ENCODE data around the gene NAT16.
"Not testable (repeated sequence)": the region's sequence is repeated elsewhere in the genome, so short reads cannot be mapped to it uniquely, and the experiment has no call there.

NAT16 gene

DNA sequence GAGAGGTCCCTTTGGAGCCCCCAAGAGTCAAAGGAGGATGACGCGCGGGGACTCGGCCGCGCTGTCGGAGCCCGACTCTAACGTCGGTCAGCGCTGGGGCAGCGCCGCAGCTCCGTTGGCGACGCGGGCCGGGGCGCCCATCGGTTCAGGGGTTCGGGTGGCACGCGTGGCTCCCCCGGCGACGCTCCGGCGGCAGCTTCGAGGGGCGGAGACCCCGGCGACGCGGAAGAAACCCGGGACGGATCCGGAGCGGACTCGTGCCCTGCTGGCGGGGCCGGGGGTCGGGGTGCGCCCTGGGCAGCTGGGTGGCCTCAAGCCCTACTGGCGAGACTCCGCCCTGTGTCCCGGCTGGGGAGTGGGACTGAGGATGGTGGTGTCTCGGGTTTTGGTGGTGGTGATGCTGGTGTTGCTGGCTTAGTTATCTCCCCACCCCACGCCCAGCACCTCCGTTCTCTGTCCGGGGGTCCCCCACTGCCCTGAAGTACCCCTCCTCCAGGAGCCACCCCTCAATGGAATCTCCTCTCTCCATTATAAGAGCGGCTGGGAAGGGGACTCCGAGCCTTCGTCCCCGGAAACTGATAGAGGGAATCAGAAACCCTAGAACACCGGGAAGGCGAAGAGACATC is at the start of gene NAT16:
TSS of gene NAT16 (minus strand) at position 164 of the 626 bp plus-strand sequence. CDS start 5,486 bp downstream, outside the sequence.
- DNase-seq, result no peak

DNA sequence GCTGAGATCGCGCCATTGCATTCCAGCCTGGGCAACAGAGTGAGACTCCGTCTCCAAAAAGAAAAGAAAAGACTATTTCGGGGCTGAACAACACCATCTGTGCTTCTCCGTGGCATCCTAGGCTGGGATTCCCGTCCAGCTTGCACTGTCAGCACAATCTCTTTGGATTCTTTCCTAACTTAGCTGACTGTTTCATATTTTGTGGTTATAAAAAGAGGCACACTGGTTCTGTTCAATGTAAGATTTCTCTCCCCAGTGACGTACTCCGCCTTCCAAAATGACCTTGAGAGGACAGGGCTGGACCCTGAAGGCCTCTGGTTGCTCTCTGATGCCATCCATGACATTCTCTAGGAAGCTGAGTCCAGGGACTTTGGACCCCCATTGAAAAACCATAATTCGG is 46.6 kb upstream of the NAT16 start:
- DNase-seq, result no peak

DNA sequence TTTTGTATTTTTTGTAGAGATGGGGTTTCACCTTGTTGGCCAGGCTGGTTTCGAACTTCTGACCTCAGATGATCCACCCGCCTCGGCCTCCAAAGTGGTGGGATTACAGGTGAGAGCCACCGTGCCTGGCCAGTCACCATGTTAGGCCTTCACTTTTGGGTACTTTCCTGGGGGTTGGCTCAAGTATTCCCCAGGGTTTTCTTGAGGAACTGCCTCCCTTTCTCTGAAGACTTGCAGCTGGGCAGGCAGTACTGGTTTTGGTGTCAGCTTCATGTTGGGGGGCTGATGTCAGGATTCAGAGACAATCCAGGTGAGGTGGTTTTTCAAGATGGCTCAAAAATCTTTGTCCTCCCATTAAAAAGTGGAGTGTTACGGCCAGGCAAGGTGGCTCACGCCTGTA is 45.6 kb upstream of the NAT16 start:
- no peak for DNase-seq

DNA sequence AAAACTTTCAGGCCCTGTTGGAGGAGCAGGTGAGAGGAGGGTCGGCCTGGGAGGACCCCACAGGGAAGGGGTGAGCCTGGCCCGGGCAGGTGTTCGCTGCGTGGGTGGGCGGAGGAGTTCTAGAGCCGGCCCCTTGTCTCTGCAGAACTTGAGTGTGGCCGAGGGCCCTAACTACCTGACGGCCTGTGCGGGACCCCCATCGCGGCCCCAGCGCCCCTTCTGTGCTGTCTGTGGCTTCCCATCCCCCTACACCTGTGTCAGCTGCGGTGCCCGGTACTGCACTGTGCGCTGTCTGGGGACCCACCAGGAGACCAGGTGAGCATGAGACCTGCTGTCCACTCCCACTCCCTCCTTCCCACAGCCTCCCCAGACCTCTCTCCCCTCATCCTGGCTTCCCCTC is 43.4 kb upstream of the NAT16 start:
- no peak for DNase-seq

DNA sequence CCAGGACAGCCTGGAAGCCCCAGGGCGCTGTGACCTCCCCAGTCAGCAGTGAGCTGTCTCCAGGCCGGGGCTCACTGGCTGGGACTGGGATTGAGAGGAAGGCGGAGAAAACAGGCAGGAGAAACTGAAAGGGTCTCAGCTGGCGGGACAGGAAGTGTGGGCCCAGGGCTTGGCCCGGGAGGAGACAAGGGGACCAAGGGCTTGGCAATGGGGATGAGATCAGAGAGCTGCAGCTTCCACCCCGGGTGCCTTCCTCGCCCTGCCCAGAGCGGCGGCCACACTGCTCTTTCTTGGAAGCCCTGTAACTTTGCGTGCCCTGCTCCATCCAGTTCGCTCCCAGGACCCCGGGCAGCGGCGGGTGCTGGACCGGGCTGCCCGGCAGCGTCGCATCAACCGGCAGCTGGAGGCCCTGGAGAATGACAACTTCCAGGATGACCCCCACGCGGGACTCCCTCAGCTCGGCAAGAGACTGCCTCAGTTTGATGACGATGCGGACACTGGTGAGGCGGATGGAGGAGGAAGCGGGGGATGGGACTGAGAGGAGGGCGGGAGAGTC is 42.3 kb upstream of the NAT16 start:
- DNase-seq, result no peak

DNA sequence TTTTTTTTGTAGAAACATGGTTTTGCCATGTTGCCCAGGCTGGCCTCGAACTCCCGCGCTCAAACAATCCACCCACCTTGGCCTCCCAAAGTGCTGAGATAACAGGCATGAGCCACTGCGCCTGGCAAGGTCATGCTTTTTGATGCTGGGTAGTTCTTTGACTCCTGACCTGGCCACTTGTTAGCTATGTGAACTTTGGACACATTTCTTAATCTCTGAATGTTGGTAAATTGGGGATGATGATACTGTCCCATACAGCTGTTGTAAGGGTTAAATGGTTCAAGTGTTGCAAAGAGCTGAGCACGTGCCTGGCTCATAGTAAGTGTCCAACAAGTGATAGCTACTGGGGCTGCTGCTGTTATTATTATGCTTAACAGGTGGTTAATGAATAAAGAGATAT is 40.2 kb upstream of the NAT16 start:
- DNase-seq, result no peak

DNA sequence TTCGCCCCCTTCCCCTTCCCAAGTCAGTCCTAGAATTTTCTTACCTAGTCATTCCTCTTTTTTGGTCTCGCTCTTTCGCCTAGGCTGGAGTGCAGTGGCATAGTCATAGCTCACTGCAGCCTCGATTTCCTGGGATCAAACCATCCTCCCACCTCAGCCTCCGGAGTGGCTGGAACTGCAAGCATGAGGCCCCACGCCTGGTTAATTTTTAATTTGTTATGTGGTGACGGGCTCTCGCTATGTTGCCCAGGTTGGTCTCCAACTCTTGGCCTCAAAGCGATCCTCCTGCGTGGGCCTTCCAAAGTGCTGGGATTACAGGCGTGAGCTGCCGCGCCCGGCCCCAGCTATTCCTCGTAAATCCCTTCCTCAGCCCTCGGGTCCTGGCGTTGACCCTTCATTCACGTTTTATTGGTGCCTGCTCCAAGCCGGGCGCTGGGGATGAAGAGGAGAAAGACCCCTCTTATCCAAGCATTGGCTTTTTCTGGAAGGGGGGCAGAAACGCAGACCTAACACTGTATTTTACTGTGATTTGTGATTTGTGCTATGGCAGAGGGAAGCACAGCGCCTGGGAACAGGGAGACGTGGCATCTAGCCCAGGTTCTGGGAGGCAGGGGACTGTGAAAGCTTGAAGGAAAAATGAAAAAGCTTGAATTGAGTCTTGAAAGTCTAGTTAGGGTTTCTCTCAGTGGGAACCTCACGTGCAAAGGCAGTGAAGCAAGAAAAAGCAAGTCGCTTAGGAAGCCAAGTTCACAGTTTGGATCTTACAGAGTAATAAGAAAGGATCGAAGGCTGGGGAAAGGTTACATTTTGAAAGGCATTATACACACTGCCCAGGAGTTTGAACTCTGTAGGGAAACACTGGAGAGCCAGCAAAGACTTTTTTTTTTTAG is 38.4 kb upstream of the NAT16 start:
- DNase-seq, result no peak

DNA sequence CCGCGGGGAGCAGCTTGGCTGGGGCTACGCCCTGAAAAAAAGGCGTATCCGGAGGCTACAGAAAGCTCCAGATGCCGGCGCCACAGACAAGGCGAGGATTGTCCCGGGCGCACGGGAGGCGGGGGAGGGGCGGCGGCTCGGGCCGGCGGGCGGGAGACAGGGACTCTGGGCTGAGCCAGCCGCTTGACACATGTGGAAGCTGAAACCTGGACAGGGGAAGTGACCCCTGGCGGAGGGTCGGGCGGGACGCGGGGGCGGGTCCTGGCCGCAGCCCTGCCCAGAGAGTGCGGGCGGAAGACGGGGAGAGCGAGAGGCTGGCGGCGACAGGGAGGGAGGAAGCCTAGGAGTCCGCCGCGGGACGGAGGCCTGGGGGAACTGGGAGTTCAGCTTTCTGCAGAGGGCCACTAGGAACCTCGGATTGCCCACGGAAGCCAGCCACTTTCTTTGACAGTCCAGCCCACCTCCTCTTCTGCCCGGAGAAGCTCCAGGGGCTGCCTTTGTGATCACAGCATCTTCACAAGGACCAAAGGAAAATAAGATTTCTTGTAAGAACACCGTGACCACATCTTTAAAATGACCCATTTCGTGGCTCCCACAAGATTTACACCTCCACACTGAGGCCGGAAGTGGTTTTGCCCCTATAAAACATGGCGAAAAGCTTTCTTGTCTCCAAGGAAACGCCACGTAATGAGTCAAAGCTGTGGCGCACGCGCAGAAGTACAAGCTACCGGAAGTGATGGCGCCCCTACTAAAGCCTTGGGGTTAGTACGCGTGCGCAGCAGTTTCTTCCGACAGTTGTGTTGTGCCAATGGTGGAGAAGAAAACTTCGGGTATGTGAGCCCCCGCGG is 37.5 kb upstream of the NAT16 start, which contains the start of the genes PLOD3 and ZNHIT1:
TSS of gene PLOD3 (minus strand) at position 194 of the 848 bp plus-strand sequence. CDS start 307 bp downstream, outside the sequence.
TSS of gene ZNHIT1 (plus strand) at position 778 of the 848 bp plus-strand sequence. CDS start at position 809, 31 bp downstream.
- peak; percentile 80 for DNase-seq

DNA sequence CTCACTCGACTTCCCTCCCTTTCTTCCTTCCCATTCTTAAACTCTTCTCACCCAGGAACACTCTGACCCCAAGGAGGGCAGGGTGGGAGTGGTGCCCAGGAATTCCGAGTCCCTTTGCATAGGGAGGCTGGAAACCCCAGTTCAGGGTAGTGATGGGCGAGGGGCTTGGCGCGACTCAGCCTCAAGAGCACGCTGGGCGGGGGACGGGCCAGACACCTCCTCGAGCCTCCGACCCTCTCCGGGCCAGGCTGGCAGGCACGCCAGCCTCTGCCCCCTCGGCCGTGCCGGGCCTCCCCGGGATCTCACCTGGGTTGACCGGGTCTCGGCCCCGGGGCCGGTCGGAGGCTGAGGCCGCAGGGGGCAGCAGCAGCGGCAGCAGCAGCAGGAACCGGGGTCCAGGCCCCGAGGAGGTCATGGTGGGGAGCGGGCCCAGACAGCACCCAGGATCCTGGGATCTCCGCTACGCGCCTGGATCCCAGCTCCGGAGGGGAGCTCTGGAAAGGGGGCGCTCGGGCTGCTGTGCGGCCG is 36.8 kb upstream of the NAT16 start:
- no peak for DNase-seq

DNA sequence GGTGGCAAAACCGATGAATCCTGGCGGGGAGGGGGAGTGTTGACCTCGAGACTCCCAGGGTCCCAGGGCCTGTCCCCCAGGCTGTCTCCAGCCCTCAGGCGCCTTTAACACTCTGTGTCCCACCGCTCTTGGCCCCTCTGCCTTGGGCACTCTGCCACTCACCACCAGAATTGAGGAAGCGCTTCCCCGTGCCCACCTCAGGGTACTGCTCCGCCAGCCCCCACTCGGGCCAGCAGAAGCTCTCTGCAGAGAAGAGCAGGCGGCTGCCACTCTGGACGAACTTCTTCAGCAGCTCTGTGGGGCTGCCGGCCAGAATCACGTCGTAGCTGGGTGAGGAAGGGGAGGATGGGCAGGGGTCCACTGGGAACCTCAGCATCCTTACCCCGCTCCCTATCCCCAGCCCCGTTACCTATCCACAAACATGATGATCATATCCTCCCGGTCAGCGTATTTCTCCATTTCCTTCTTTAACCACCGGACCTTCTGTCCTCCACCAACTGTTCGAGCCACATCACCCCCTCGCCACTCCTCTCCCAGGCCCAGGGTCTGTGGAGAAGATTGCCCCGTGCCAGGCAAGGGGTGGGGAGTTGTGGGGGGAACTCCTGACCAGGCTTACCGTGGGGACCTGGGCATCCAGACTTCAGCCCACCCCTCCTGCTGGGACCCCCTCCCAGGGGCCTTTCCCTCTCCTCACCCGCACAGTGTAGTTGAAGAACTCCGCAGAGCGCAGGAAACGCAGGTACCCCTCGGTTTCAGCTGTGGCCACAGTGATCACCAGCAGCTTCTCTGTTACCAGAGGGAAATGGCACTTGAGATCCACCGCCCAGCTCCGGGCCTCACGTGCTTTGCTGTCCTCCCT is 36.1 kb upstream of the NAT16 start:
- DNase-seq, result no peak

DNA sequence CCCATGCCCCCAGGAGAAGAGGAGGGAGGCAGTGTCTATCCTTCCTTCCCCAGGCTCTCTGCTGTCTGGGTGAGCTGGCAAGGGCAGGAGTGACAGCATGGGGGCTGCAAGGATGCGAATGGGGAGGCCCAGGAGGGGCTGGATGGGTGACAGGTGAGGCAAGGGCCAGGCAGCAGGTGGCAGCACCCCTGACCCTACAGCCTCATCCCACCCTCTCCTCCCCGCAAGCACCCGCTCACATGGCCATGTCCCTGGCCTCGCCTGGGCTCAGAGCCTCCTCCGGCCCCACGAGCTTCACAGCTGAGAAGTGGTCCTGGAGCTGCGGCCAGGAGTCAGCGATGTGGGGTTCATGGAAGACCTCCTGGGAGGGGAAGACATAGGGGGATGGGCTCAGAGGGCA is 31.9 kb upstream of the NAT16 start:
- DNase-seq, result no peak

DNA sequence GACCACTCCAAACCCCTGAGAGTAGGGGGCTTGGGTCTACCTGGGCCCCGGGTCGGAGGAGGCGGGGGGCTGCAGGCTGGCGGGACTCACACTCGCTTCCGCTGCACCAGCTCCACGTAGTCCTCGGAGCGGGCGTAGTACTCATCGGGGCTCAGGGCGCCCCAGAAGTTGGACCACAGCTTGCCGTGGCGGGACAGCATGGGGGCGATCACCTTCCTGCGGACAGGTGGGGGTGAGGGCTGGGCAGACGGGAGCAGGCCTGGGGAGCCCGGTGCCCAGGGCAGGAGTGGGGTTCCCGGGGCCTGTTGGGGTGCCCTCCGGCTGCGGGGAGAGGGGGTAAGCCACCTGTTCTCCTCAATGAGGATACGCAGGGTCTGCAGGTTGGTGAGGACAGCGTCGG is 31.4 kb upstream of the NAT16 start:
- no peak for DNase-seq

DNA sequence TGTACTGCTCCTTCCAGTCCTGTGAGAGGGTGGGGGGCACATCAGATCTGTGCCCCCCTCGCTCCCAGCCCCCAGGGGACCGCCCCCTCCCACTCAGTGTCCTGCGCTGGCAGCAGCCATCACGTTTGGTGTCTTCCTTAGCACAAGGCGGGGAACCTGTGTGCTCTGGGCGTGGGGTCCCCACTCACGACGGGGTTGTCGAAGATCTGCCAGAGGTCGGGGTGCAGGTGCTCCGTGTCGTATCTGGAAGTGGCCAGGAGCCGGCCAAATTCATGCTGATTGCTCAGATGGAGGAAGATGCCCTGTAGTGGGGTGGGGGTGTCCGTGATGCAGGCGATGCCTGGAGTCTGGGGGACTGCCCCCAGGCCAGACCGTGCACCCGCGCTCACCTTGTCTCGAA is 30.1 kb upstream of the NAT16 start:
- DNase-seq, result no peak

DNA sequence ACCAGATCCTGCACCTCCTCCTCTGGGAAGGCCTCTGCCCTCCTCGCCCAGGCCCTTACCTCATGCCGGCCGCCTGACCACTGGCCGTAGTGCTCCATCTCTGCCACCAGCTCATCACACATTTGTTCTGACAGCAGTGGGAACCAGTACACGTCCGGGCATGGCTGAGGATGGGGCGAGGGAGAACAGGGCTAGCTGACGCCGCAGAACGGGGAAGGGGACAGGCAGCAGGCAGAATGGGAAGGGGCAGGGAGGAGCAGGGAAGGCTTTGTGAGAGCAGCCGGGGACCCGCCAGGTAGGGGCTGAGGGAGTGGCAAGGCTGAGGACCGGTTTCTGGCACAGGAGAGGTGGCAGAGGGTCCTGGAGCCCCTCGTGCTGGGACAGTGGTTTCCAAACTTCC is 28.7 kb upstream of the NAT16 start:
- DNase-seq, result no peak

DNA sequence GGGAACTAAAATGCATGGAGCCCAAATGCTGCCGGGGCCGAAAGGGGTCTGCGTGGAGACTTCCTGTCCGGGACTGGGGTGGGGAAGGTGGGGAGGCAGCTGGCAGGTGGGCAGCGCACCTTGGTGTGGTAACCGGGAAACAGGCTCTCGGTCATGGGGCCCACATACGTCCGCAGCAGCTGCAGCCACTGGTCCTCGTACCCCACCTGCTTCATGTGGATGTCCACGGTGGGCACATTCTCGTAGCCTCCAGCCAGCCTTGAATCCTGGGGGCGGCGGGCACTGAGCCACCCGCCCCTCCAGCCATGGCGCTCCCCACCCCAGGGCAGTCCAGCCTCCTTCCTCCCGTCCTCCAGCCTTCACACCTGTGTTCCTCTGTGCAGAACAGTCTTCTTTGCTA is 27.4 kb upstream of the NAT16 start:
- no peak for DNase-seq

DNA sequence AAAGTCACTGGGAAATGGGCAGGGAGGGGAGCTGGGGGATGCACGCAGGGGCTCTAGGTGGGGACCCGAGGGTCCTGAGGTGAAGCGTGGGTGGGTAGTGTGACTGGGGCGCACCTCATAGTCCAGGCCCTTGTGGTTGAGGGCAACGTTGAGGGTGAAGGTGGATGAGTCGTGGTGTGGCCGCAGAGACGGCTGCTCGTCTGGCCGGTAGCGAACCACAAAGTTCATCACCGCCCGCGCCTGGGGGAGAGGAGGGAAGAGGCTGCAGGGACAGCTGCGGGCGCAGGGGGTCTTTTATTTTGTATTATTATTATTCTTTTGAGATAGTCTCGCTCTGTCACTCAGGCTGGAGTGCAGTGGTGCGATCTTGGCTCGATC is 26.6 kb upstream of the NAT16 start:
- no peak for DNase-seq

DNA sequence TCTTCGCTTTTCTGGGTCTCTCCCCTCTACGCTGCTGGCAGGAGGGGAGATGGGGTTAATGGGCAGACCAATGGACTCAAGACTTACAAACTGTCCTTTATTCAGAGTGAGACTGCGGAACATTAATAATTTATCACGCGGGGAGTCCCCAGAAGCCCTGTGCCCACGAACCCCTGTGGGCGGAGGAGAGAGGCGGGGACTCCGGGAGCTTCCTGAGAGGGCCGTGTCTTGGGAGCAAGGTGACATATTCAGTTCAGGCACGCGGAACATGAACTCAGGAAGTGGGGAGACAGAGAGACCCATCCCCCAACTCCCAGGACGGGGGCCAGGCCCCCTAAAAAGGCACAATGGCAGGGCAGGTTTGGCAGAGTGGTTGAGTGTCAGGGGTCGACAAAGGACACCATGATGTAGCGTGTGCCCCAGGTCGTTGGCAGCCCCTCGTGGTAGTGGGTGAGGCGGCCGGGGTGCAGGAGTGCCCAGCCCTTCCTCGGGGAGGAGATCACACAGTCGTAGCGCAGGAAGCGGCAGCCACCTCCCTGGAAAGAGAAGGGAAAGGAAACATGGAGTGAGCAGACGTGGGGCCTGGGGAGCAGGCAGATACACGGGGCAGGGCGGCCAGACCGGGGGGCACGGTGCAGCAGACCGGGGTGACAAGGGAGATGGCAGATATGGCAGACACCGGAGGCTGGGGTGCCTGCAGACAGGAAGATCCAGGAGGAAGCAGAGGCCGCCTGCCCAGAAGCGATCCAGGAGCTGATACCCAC is 26.0 kb upstream of the NAT16 start:
- DNase-seq, result no peak

DNA sequence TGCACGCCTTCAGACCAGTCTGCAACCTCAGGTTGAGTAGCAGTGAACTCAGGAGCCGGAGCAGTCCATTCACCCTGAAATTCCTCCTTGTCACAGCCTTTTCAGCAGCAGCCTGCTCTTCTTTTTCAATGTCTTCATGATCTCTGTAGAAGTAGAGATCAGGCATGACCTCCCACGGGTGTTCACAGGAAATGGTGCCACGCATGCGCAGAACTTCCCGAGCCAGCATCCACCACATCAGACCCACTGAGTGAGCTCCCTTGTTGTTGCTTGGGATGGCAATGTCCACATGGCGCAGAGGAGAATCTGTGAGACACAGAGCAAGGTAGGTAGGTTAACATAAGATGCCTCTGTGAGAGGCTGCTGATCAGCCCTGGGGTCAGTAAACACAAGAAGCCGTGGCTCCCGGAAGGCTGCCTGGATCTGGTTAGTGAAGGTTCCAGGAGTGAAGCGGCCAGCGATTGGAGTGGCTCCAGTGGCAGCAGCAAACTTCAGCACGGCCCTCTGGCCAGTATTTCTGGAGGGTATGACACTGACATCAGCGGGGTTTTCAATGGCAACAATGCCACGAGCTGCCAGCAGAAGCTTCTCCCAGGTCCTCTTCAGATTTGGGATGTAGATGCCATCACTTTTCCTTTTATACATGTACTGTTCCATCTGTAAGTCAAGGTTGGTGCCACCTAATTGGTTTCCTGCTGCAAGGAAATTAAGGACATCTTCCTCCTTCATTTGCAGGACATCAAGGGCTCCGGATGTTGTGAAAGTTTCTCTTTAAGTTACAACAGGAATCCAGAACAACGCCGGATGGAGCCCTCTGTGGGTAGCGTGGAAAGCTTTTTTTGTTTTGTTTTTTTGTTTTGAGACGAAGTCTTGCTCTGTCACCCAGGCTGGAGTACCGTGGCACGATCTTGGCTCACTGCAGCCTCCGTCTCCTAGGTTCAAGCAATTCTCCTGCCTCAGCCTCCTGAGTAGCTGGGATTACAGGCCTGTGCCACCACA is 23.9 kb upstream of the NAT16 start:
- not testable (repeated sequence) for DNase-seq

DNA sequence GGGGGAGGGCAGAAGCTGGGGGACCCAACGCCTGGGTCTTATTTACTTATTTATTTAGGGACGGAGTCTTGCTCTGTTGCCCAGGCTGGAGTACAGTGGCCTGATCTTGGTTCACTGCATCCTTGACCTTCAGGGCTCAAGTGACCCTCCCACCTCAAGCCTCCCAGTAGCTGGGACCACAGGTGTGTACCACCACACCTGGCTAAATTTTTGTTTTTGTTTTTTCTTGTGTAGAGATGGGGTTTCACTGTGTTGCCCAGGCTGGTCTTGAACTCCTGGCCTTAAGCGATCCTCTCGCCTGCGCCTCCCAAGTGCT is 22.5 kb upstream of the NAT16 start:
- DNase-seq, result no peak
